WTC11 (cell line): ENCODE measurements around the gene COPS7A. TPM values are rescaled to one million over a fixed set of nuclear protein-coding genes. Genes with fewer than 3 reads are reported as not detected.

Source experiments
- ATAC-seq: fragments of 200-7000 bp; cut with Tn5 transposase; 2 replicates; pipeline ENCODE4 v1.10.0; 2021; ENCODE audit warnings: mild to moderate bottlenecking, moderate library complexity
- CTCF ChIA-PET: fragments of 300-600 bp; sonication (Branson Sonifier 250); formaldehyde crosslinking; loops from one replicate; lab custom pipeline; 2021; ENCODE audit warnings: antibody characterized with exemption; lab: Charles Lee
- POLR2A ChIA-PET: fragments of 350-600 bp; sonication (Branson Sonifier 250); formaldehyde crosslinking; loops from one replicate; lab custom pipeline; 2021; ENCODE audit warnings: antibody characterized with exemption; lab: Charles Lee
- DNase-seq: peaks from one replicate; pipeline ENCODE4 v3.0.0; 2021; ENCODE audit warnings: low spot score
- H3K27ac Mint-ChIP-seq: 2 replicates; pipeline ENCODE4 v1.8.0; 2021; ENCODE audit warnings: mixed read lengths
- H3K27me3 Mint-ChIP-seq: 2 replicates; pipeline ENCODE4 v1.8.0; 2021; ENCODE audit warnings: low read depth, mild to moderate bottlenecking, moderate library complexity, mixed read lengths
- H3K36me3 Mint-ChIP-seq: 2 replicates; pipeline ENCODE4 v1.8.0; 2021; ENCODE audit warnings: mixed read lengths
- H3K4me1 Mint-ChIP-seq: 2 replicates; pipeline ENCODE4 v1.8.0; 2022; ENCODE audit warnings: mixed read lengths
- H3K4me3 Mint-ChIP-seq: 2 replicates; pipeline ENCODE4 v1.8.0; 2021; ENCODE audit warnings: mild to moderate bottlenecking, moderate library complexity, mixed read lengths
- H3K9me3 Mint-ChIP-seq: 2 replicates; pipeline ENCODE4 v1.8.0; 2021; ENCODE audit warnings: mixed read lengths
- ATF3 ChIP-seq: sonication (generic); formaldehyde crosslinking; conservative IDR thresholded peaks from 2 replicates; pipeline ENCODE4 v1.8.1; 2022; ENCODE audit warnings: mild to moderate bottlenecking, missing genetic modification reagents
- ATF6 ChIP-seq: sonication (generic); formaldehyde crosslinking; IDR thresholded peaks from 2 replicates; pipeline ENCODE4 v1.8.1; 2023; ENCODE audit warnings: mild to moderate bottlenecking, missing genetic modification reagents
- CREB1 ChIP-seq: sonication (generic); formaldehyde crosslinking; IDR thresholded peaks from 2 replicates; pipeline ENCODE4 v1.8.0; 2023; ENCODE audit warnings: mild to moderate bottlenecking, missing genetic modification reagents
- CREM ChIP-seq: sonication (generic); formaldehyde crosslinking; IDR thresholded peaks from 2 replicates; pipeline ENCODE4 v1.8.1; 2022; ENCODE audit warnings: mild to moderate bottlenecking, missing genetic modification reagents, moderate library complexity
- ETV6 ChIP-seq: sonication (generic); formaldehyde crosslinking; IDR thresholded peaks from 2 replicates; pipeline ENCODE4 v1.8.1; 2022; ENCODE audit warnings: mild to moderate bottlenecking, missing genetic modification reagents
- GRHL2 ChIP-seq: fragments of 250-450 bp; sonication (Bioruptor Pico); IDR thresholded peaks from 2 replicates; pipeline ENCODE4 v1.8.0; 2022; ENCODE audit warnings: mild to moderate bottlenecking, moderate library complexity; ENCODE audit not compliant: insufficient replicate concordance, severe bottlenecking
- HMGXB4 ChIP-seq: sonication (generic); formaldehyde crosslinking; IDR thresholded peaks from 2 replicates; pipeline ENCODE4 v1.8.1; 2023; ENCODE audit warnings: mild to moderate bottlenecking, moderate library complexity, missing genetic modification reagents
- NFATC4 ChIP-seq: fragments of 250-450 bp; sonication (Bioruptor Pico); IDR thresholded peaks from 2 replicates; pipeline ENCODE4 v1.9.0; 2021; ENCODE audit warnings: mild to moderate bottlenecking
- NFYB ChIP-seq: sonication (generic); formaldehyde crosslinking; conservative IDR thresholded peaks from 2 replicates; pipeline ENCODE4 v1.8.0; 2022; ENCODE audit warnings: low read depth, missing genetic modification reagents
- RELA ChIP-seq: sonication (generic); formaldehyde crosslinking; IDR thresholded peaks from 2 replicates; pipeline ENCODE4 v1.8.1; 2022; ENCODE audit warnings: missing genetic modification reagents, mild to moderate bottlenecking, borderline replicate concordance
- RORB ChIP-seq: fragments of 250-450 bp; sonication (Bioruptor Pico); IDR thresholded peaks from 2 replicates; pipeline ENCODE4 v1.9.0; 2021; ENCODE audit warnings: mild to moderate bottlenecking
- SP1 ChIP-seq: sonication (generic); formaldehyde crosslinking; conservative IDR thresholded peaks from 2 replicates; pipeline ENCODE4 v1.8.1; 2022; ENCODE audit warnings: missing genetic modification reagents
- TEAD4 ChIP-seq: sonication (generic); formaldehyde crosslinking; IDR thresholded peaks from 2 replicates; pipeline ENCODE4 v1.8.0; 2022; ENCODE audit warnings: mild to moderate bottlenecking, missing genetic modification reagents
- USF2 ChIP-seq: sonication (generic); formaldehyde crosslinking; IDR thresholded peaks from 2 replicates; pipeline ENCODE4 v1.8.1; 2023; ENCODE audit warnings: mild to moderate bottlenecking, missing genetic modification reagents, moderate library complexity
- ZNF138 ChIP-seq: sonication (generic); formaldehyde crosslinking; conservative IDR thresholded peaks from 2 replicates; pipeline ENCODE4 v1.8.1; 2022; ENCODE audit warnings: mild to moderate bottlenecking, moderate library complexity, missing genetic modification reagents
- total RNA-seq: library from RNA; stranded (reverse); gene quantifications from 3 replicates; pipeline ENCODE4 v1.2.3, GENCODE V29; 2021
- TF ChIP-seq, protein P1 (sequence below): sonication (generic); formaldehyde crosslinking; IDR thresholded peaks from 2 replicates; pipeline ENCODE4 v1.8.0; 2022; ENCODE audit warnings: mild to moderate bottlenecking, missing genetic modification reagents
- TF ChIP-seq, protein P2 (sequence below): sonication (generic); formaldehyde crosslinking; IDR thresholded peaks from 2 replicates; pipeline ENCODE4 v1.8.0; 2023; ENCODE audit warnings: missing genetic modification reagents
- TF ChIP-seq, protein P3 (sequence below): sonication (generic); formaldehyde crosslinking; IDR thresholded peaks from 2 replicates; pipeline ENCODE4 v1.8.0; 2022; ENCODE audit warnings: mild to moderate bottlenecking, missing genetic modification reagents

The COPS7A gene
- total RNA-seq, 1 experiment from 2014 or later = 41.4 TPM

- TF ChIP-seq HMGXB4 (peak; percentile 60; the same call in 1 of the 2 replicates), CREB1 (CRISPR knock-in tag) (0 out of 2 replicates have a peak, but pooled peaks have one; percentile 69), USF2 (0 out of 2 replicates have a peak, but pooled peaks have one; percentile 32), ETV6 (peak; percentile 37; the same call in 1 of the 2 replicates), CREM (CRISPR knock-in tag) (peak; percentile 57; the same call in 1 of the 2 replicates)
- TF ChIP-seq, all 79 proteins: peak for 21
Measured at GRCh38 chr12:6778574-6779550, 55.0 kb downstream of the COPS7A start (continued).

- Mint-ChIP-seq H3K4me3 (no peak overlapping the region), H3K27me3 (peaks cover 34% of the 10 kb centered on the region), H3K4me1 (peaks cover 22% of the 10 kb centered on the region), H3K9me3 (no peaks in the 10 kb centered on the region), H3K36me3 (no peaks in the 10 kb centered on the region), H3K27ac (peak overlapping the region; percentile 41; the same call in 1 of the 2 replicates)
- POLR2A ChIA-PET = interaction anchor here (0.6 to 1.7 kb wide), 4 partner anchors 11 to 210 kb away, joined by 3 to 4 read pairs (median 4); partner anchors contain the start of gene PTMS
- DNase-seq = no peak
- ATAC-seq = no peak
- TF ChIP-seq ZNF138 (CRISPR knock-in tag) = no peak
- TF ChIP-seq, protein P1, sequence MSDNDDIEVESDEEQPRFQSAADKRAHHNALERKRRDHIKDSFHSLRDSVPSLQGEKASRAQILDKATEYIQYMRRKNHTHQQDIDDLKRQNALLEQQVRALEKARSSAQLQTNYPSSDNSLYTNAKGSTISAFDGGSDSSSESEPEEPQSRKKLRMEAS = 0 out of 2 replicates have a peak, but pooled peaks have one; percentile 17
- TF ChIP-seq, protein P2, sequence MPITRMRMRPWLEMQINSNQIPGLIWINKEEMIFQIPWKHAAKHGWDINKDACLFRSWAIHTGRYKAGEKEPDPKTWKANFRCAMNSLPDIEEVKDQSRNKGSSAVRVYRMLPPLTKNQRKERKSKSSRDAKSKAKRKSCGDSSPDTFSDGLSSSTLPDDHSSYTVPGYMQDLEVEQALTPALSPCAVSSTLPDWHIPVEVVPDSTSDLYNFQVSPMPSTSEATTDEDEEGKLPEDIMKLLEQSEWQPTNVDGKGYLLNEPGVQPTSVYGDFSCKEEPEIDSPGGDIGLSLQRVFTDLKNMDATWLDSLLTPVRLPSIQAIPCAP (CRISPR knock-in tag) = no peak
- no peak for TF ChIP-seq NFYB (CRISPR knock-in tag)
- TF ChIP-seq RELA = no peak
- no peak for TF ChIP-seq NFATC4
- CTCF ChIA-PET = interaction anchor here (0.6 to 3.8 kb wide), 10 partner anchors 13 to 93 kb away, joined by 3 to 88 read pairs (median 6); partner anchors contain the start of genes COPS7A, GPR162, MLF2 and PTMS
Measured at GRCh38 chr12:6779708-6780432, 56.0 kb downstream of the COPS7A start.

DNA sequence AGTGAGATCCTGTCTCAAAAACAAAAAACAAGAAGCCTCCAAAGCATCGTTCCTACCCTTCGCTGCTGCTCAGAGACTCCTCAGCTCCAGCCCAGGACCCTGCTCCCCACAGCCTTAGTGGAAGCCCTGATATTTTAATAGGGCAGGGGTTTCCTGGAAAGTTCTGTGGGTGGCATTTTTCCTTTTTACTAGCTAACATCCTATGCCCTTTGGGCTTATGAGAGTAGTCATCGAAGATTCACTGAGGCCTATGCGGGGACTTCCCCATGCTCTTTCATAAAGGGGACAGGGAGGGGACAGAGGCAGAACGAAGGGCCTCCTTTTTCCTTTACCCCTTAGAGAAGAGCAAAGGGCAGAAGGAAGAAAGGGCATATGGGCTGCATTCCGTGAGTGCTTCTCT is 56.7 kb downstream of the COPS7A start:
- Mint-ChIP-seq H3K27ac (no peak overlapping the region), H3K4me3 (no peak overlapping the region)

More for the DNA sequence above, 56.7 kb downstream of the COPS7A start:
- Mint-ChIP-seq H3K4me1 (peaks cover 21% of the 10 kb centered on the region), H3K27me3 (peaks cover 27% of the 10 kb centered on the region), H3K9me3 (no peaks in the 10 kb centered on the region), H3K36me3 (no peaks in the 10 kb centered on the region)
- TF ChIP-seq RORB (CRISPR knock-in tag) (no peak), TEAD4 (CRISPR knock-in tag) (no peak), ATF3 (CRISPR knock-in tag) (no peak), SP1 (CRISPR knock-in tag) (no peak), GRHL2 (CRISPR knock-in tag) (no peak), ETV6 (no peak), ATF6 (CRISPR knock-in tag) (no peak)
- TF ChIP-seq, protein P3, sequence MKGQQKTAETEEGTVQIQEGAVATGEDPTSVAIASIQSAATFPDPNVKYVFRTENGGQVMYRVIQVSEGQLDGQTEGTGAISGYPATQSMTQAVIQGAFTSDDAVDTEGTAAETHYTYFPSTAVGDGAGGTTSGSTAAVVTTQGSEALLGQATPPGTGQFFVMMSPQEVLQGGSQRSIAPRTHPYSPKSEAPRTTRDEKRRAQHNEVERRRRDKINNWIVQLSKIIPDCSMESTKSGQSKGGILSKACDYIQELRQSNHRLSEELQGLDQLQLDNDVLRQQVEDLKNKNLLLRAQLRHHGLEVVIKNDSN (CRISPR knock-in tag) = no peak
- ATAC-seq (no peak), DNase-seq (no peak)
- POLR2A ChIA-PET = interaction anchor here (0.6 to 1.7 kb wide), 2 partner anchors 45 to 90 kb away, joined by 4 read pairs; no protein-coding TSS in a partner anchor
- CTCF ChIA-PET = interaction anchor here (0.8 to 3.5 kb wide), 6 partner anchors 9 to 92 kb away, joined by 3 to 28 read pairs (median 4); partner anchors contain the start of genes MLF2, PTMS and SPSB2
